A673 (cell line): ENCODE measurements around the gene NEDD9.

Experiments used
- CTCF ChIP-seq: fragments of 300-800, 200-600 bp; sonication (generic); conservative IDR thresholded peaks from 2 replicates; pipeline ENCODE4 v1.5.1; 2017; ENCODE audit warnings: low read depth, mild to moderate bottlenecking, antibody characterized with exemption, low read length, moderate library complexity, mixed read lengths
- EZH2 ChIP-seq: fragments of 200-600 bp; sonication (generic); IDR thresholded peaks from 2 replicates; pipeline ENCODE4 v1.6.1; 2017; ENCODE audit warnings: borderline replicate concordance, low read depth, mild to moderate bottlenecking, mixed read lengths, antibody characterized with exemption, low read length; ENCODE audit not compliant: poor library complexity, severe bottlenecking

GRCh38 chr6:11253594-11253993 is 21.1 kb upstream of the NEDD9 start:
- TF ChIP-seq CTCF (no peak), EZH2 (no peak)
